Liver (tissue), 9 donors: ENCODE measurements around the gene ANKDD1B. TPM values are rescaled to one million over a fixed set of nuclear protein-coding genes. Genes with fewer than 3 reads are reported as not detected.

ENCODE experiments used
- DNase-seq: peaks from one replicate; pipeline ENCODE4 v3.0.0-alpha.2; 2017; ENCODE audit warnings: low spot score
- H3K27ac ChIP-seq, 2 donors: one replicate each; pipeline ENCODE4 v1.7.0; 2013; ENCODE audit warnings: inconsistent platforms in 2 of 2, low read length in 2 of 2, control low read depth in 1 of 2, low read depth in 1 of 2, mild to moderate bottlenecking in 1 of 2
- H3K27me3 ChIP-seq, 4 donors: one replicate each; pipeline versions ENCODE4 v1.6.1 to v1.7.0; 2013; ENCODE audit warnings: low read length in 3 of 4, inconsistent platforms in 1 of 4, mild to moderate bottlenecking in 1 of 4, moderate library complexity in 1 of 4; ENCODE audit not compliant: control insufficient read depth in 4 of 4, insufficient read depth in 4 of 4
- H3K36me3 ChIP-seq, 4 donors: one replicate each; pipeline versions ENCODE4 v1.6.1 to v1.7.0; 2013; ENCODE audit warnings: low read length in 3 of 4, mild to moderate bottlenecking in 3 of 4, low read depth in 1 of 4, moderate library complexity in 1 of 4; ENCODE audit not compliant: control insufficient read depth in 4 of 4, insufficient read depth in 3 of 4
- H3K4me1 ChIP-seq, 4 donors: one replicate each; pipeline versions ENCODE4 v1.6.1 to v1.7.0; 2013; ENCODE audit warnings: low read length in 3 of 4, mild to moderate bottlenecking in 3 of 4, moderate library complexity in 1 of 4; ENCODE audit not compliant: control insufficient read depth in 4 of 4, insufficient read depth in 4 of 4
- H3K4me3 ChIP-seq, 3 donors: one replicate each; pipeline versions ENCODE4 v1.6.1 to v1.7.0; 2013; ENCODE audit warnings: low read length in 3 of 3, control low read depth in 1 of 3, low read depth in 1 of 3, mild to moderate bottlenecking in 1 of 3
- H3K9ac ChIP-seq, 2 donors: one replicate each; pipeline ENCODE4 v1.7.0; 2013; ENCODE audit warnings: low read length in 2 of 2, mild to moderate bottlenecking in 2 of 2, moderate library complexity in 2 of 2, control low read depth in 1 of 2, low read depth in 1 of 2
- H3K9me3 ChIP-seq, 4 donors: one replicate each; pipeline versions ENCODE4 v1.6.1 to v1.7.0; 2013; ENCODE audit warnings: low read length in 3 of 4; ENCODE audit not compliant: control insufficient read depth in 4 of 4
- EGR1 ChIP-seq, 2 donors: IDR thresholded peaks; 2 replicates each; pipeline ENCODE4 v1.6.1; 2016 to 2018; ENCODE audit warnings: antibody characterized with exemption in 2 of 2, low read depth in 2 of 2
- FOXA2 ChIP-seq: IDR thresholded peaks from 2 replicates; pipeline ENCODE4 v1.6.1; 2016; ENCODE audit warnings: antibody characterized with exemption
- HNF4A ChIP-seq, 2 donors: conservative IDR thresholded peaks; 2 replicates each; pipeline ENCODE4 v1.6.1; 2016; ENCODE audit warnings: antibody characterized with exemption in 2 of 2, mild to moderate bottlenecking in 2 of 2
- HNF4G ChIP-seq: IDR thresholded peaks from 2 replicates; pipeline ENCODE4 v1.6.1; 2016; ENCODE audit warnings: antibody characterized with exemption
- JUND ChIP-seq, 2 donors: IDR thresholded peaks; 2 replicates each; pipeline ENCODE4 v1.6.1; 2016; ENCODE audit warnings: antibody characterized with exemption in 2 of 2
- RAD21 ChIP-seq, 2 donors: IDR thresholded peaks; 2 replicates each; pipeline ENCODE4 v1.6.1; 2016; ENCODE audit warnings: antibody characterized with exemption in 2 of 2, mild to moderate bottlenecking in 2 of 2
- REST ChIP-seq: IDR thresholded peaks from 2 replicates; pipeline ENCODE4 v1.6.1; 2016; ENCODE audit warnings: antibody characterized with exemption, mild to moderate bottlenecking
- RXRA ChIP-seq, 2 donors: IDR thresholded peaks; 2 replicates each; pipeline ENCODE4 v1.6.1; 2017 to 2018; ENCODE audit warnings: antibody characterized with exemption in 2 of 2, mild to moderate bottlenecking in 1 of 2
- SP1 ChIP-seq: IDR thresholded peaks from 2 replicates; pipeline ENCODE4 v1.6.1; 2018; ENCODE audit warnings: antibody characterized with exemption, mild to moderate bottlenecking
- TAF1 ChIP-seq: conservative IDR thresholded peaks from 2 replicates; pipeline ENCODE4 v1.6.1; 2016; ENCODE audit warnings: antibody characterized with exemption, mild to moderate bottlenecking
- YY1 ChIP-seq: IDR thresholded peaks from 2 replicates; pipeline ENCODE4 v1.6.1; 2016; ENCODE audit warnings: antibody characterized with exemption, mild to moderate bottlenecking
- ZBTB33 ChIP-seq: IDR thresholded peaks from 2 replicates; pipeline ENCODE4 v1.6.1; 2016; ENCODE audit warnings: antibody characterized with exemption
- WGBS: extraction: QIAGEN DNeasy Blood & Tissue Kit; methylation state at CpG from one replicate; pipeline ENCODE4 v1.1.7; 2013; 5-methylcytosine and 5-hydroxymethylcytosine counted together
- polyA plus RNA-seq, 2 donors: library from polyadenylated mRNA; stranded (reverse) in 1 of 2; unstranded in 1 of 2; fragments of 200-250 nt in 1 of 2; fragments of >200 nt in 1 of 2; fragmentation: Nextera tagmentation in 1 of 2; extraction: Ambion mirVana in 1 of 2; gene quantifications; one replicate each; pipeline versions ENCODE4 v1.2.1 to v1.2.3, GENCODE V29; 2013 to 2015
- total RNA-seq, 2 donors: library from RNA; depleted of rRNA; stranded (reverse); fragments of >200 nt; gene quantifications; one replicate each; pipeline ENCODE4 v1.2.3, GENCODE V29; 2014
- TF ChIP-seq, protein P1 (sequence below): IDR thresholded peaks from 2 replicates; pipeline ENCODE4 v1.6.1; 2016; ENCODE audit warnings: antibody characterized with exemption
- TF ChIP-seq, protein P2 (sequence below): fragments of 150-350 bp; IDR thresholded peaks from 2 replicates; pipeline ENCODE4 v1.5.1; 2017; ENCODE audit warnings: improper control_type of control experiment, low read depth, low read length; ENCODE audit not compliant: missing input control
- donor health status: healthy.
- donor health status: healthy.
- donor health status: healthy.
- donor health status: healthy.
- donor health status: healthy.

ANKDD1B gene
- total and polyA plus RNA-seq, 4 donors = 0.05 to 1.4 (median 0.52) TPM

- no peak for TF ChIP-seq YY1
- no peak for TF ChIP-seq JUND (IDR thresholded peaks at IDR 0.05)
- Histone ChIP-seq H3K4me3 (no peak overlapping the region), H3K36me3 (no peaks in the 10 kb centered on the region), H3K9ac (no peak overlapping the region), H3K27ac (no peak overlapping the region), H3K9me3 (no peaks in the 10 kb centered on the region), H3K27me3 (no peaks in the 10 kb centered on the region), H3K4me1 (peaks cover 5 to 12% (median 6%) of the 10 kb centered on the region in 4 donors)
- 95% methylated on average over 1 of the region's 1 CpG for WGBS
- no peak for DNase-seq
These were observed 2.9 kb downstream of the ANKDD1B start for GRCh38 chr5:75614176-75614575.

DNA sequence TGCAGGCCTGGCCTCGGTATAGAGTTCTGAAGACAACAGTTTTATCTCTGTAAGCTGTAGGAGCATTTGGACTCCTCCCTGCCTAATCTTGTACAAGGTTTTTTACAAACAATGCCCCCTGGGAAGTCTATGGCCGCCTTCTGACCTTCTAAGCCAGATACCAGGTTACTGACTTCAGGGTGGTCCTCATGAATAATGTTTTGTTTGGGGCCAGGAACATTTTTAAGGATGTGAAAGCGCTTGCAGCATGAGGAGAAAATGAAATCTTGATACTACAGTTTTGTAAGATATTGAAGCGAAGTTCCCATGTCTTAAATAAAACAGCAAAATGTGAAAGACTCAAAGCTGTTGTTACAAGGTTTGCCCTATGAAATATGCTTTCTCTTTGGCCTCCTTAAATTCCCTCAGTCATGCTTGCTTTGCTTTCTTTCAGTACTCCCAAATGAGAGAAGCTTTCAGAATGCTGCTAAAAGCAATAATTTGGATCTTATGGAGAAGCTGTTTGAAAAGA lies 5.2 kb downstream of the ANKDD1B start:
- Histone ChIP-seq H3K4me1 (peaks cover 4 to 16% (median 10%) of the 10 kb centered on the region in 4 donors), H3K36me3 (no peaks in the 10 kb centered on the region), H3K27ac (no peak overlapping the region), H3K4me3 (no peak overlapping the region), H3K9ac (no peak overlapping the region), H3K27me3 (no peaks in the 10 kb centered on the region), H3K9me3 (no peaks in the 10 kb centered on the region)
- 83% methylated on average over 4 of the region's 4 CpGs for WGBS
- DNase-seq = no peak
- no peak for TF ChIP-seq HNF4G
- TF ChIP-seq, protein P1, sequence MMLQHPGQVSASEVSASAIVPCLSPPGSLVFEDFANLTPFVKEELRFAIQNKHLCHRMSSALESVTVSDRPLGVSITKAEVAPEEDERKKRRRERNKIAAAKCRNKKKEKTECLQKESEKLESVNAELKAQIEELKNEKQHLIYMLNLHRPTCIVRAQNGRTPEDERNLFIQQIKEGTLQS = no peak
- TF ChIP-seq TAF1 = no peak
- no peak for TF ChIP-seq FOXA2
- TF ChIP-seq HNF4A (conservative IDR thresholded peaks at IDR 0.05) = no peak
- TF ChIP-seq, protein P2, sequence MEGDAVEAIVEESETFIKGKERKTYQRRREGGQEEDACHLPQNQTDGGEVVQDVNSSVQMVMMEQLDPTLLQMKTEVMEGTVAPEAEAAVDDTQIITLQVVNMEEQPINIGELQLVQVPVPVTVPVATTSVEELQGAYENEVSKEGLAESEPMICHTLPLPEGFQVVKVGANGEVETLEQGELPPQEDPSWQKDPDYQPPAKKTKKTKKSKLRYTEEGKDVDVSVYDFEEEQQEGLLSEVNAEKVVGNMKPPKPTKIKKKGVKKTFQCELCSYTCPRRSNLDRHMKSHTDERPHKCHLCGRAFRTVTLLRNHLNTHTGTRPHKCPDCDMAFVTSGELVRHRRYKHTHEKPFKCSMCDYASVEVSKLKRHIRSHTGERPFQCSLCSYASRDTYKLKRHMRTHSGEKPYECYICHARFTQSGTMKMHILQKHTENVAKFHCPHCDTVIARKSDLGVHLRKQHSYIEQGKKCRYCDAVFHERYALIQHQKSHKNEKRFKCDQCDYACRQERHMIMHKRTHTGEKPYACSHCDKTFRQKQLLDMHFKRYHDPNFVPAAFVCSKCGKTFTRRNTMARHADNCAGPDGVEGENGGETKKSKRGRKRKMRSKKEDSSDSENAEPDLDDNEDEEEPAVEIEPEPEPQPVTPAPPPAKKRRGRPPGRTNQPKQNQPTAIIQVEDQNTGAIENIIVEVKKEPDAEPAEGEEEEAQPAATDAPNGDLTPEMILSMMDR = no peak
- no peak for TF ChIP-seq RAD21 (IDR thresholded peaks at IDR 0.05)
- TF ChIP-seq SP1 = no peak
- no peak for TF ChIP-seq REST
- TF ChIP-seq EGR1 (IDR thresholded peaks at IDR 0.05; ENCODE audit: low read depth in 2 of 2) = no peak
- TF ChIP-seq ZBTB33 = no peak
- TF ChIP-seq JUND (IDR thresholded peaks at IDR 0.05) = no peak
- TF ChIP-seq RXRA (IDR thresholded peaks at IDR 0.05) = no peak
